ENCODE results near the gene TSR2.
"Not testable (repeated sequence)": the region's sequence is repeated elsewhere in the genome, so short reads cannot be mapped to it uniquely, and the experiment has no call there.

The TSR2 gene

DNA sequence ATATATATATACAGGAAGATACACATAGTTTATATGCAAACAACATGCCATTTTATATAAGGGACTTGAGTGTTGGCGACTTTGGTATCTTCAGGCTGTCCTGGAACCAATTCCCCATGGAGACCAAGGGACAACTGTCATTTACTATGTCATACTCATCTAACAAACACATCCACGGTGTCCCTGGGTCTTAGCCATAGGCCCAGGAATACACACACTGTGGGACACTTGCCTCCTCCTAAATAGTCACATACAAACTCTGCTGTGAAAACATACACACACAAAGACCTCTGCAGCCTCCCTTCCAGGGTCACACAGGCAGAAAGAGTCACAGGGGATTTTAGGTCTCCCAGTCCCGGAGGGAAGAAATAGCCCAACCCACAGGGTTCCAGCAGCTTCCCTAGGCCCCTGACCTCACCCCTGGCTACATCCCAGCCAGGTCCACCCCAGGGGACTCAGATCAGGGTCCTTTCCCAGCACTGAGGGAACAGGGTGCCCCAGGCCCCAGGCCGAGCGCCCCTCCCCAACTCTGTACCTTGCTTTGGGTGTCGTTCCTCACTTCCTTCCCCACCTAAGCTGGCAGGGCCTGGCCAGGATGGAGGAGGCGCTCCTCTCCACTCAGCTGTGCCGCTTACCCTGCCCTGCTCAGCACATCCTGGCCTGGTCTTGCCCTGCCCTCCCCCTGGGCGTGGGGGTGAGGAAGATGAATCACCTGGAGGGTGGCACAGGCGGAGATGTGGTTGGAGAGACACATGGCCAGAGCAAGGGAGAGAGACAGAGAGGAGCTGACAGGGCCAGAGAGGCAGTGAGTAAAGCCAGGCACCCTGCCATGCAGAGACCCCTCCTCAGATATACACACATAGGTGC is 34.0 kb downstream of the TSR2 start:
- no peak for DNase-seq

- DNase-seq = no peak
These were observed 39.2 kb downstream of the TSR2 start for GRCh38 chrX:54479136-54480111.

- DNase-seq = no peak
These were observed 42.8 kb downstream of the TSR2 start for GRCh38 chrX:54482839-54483593.

DNA sequence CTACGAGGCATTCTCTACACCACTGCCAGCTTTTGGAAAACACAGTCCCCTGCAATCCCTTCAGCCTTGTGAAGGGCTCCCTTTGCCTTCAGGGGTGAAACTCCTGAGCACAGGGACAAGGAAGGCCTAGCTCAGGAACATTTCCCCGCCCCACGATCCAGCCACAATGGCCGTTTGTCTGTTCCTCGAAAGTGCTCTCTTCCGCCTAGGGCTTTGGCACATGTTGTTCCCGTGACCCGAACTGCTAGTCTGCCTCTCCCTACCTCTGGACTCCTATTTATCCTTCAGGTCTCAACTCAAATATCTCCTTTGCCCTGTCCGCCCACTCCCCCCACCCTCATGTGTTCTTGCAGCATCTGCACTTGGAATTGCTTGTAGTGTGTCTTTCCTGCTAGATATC is 43.7 kb downstream of the TSR2 start:
- DNase-seq = no peak

GRCh38 chrX:54484666-54485065 is 44.5 kb downstream of the TSR2 start:
- DNase-seq = no peak

DNA sequence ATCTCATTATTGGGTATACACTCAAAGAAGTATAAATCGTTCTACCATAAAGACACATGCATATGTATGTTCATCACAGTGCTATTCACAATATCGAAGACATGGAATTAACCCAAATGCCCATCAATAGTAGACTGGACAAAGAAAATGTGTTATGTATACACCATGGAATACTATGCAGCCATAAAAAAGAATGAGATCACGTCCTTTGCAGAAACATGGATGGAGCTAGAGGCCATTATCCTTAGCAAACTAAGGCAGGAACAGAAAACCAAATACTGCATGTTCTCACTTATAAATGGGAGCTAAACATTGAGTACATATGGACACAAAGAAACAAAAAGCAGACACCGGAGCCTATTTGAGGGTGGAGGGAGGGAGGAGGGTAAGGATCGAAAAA is 49.6 kb downstream of the TSR2 start:
- not testable (repeated sequence) for DNase-seq

- DNase-seq = no peak
These were observed 52.1 kb downstream of the TSR2 start for GRCh38 chrX:54492340-54492739.

DNA sequence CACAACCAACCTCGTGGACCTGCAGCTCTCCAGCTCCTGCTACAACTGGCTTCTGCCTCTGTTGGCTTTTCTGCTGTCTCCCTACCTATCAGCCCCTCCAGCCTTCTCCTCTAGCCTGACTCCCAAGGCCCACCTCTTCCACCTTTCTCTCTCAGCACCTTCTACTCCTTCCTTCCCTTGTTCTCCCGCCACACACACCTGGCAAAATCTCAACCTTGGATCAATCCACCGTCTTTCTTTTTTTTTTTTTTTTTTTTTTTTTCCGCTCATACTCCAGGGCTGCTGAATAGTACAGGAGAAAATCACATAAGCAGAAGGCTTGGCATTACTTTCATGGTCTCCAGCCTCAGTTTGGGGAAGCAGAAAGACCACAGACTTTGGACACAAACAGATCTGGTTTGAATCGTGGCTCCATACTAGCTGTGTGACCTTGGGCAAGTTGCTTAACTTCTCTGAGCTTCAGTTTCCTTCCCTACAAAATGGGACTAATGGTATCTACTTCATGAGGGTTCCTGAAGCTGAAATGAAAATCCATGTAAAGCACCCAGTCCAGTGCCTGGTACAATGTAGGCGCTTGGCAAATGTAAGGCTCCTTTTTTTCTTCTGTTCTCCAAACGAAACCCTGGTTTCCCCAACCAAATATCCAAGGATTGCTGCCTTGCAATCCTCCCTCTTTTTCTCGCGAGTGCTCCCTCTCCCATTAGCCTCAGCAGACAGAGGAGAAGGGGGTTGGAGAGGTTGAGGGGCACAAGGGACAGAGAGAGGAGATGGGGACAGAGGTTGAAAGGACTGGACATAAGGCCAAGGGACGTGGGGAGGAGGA is 54.2 kb downstream of the TSR2 start:
- DNase-seq = no peak

Data from CD4-positive, alpha-beta T cell treated with Interleukin-17A for 4 hours (primary cell).